HTERT RPE-1 (cell line): Measurements from ENCODE around the gene NEK10.
"Not testable (repeated sequence)": the region's sequence is repeated elsewhere in the genome, so short reads cannot be mapped to it uniquely, and the experiment has no call there.

Experiments used
- in situ Hi-C: fragments of 300-500 bp; cut with MboI; formaldehyde crosslinking; loops from 4 replicates; pipeline ENCODE4 v1.14.3; 2020; ENCODE audit warnings: low sequenced_read_pairs

Gene NEK10

GRCh38 chr3:27368831-27369607, at the start of gene NEK10:
TSS of gene NEK10 (minus strand) at chr3:27369383. CDS start at chr3:27352882, 16,501 bp downstream.
- in situ Hi-C loops: no loop called here

- in situ Hi-C loops: no loop called here
Observed at GRCh38 chr3:27415202-27415601, 46.0 kb upstream of the NEK10 start.

- in situ Hi-C loops: no loop called here
Observed at GRCh38 chr3:27392950-27393679, 23.9 kb upstream of the NEK10 start.

GRCh38 chr3:27392414-27392813, 23.2 kb upstream of the NEK10 start:
- in situ Hi-C loops: not testable (repeated sequence)

- in situ Hi-C loops: no loop called here
Observed at GRCh38 chr3:27391796-27392195, 22.6 kb upstream of the NEK10 start.

- in situ Hi-C loops: no loop called here
Observed at GRCh38 chr3:27387625-27388024, 18.4 kb upstream of the NEK10 start.

GRCh38 chr3:27385504-27385903, 16.3 kb upstream of the NEK10 start:
- in situ Hi-C loops: no loop called here

- in situ Hi-C loops: no loop called here
Observed at GRCh38 chr3:27384191-27384590, 15.0 kb upstream of the NEK10 start.

- in situ Hi-C loops: no loop called here
Observed at GRCh38 chr3:27380433-27381357, 11.5 kb upstream of the NEK10 start.

GRCh38 chr3:27378331-27378730, 9.1 kb upstream of the NEK10 start:
- in situ Hi-C loops: no loop called here

GRCh38 chr3:27376109-27376772, 7.1 kb upstream of the NEK10 start:
- in situ Hi-C loops: no loop called here

- in situ Hi-C loops: no loop called here
Observed at GRCh38 chr3:27366062-27366591, 3.1 kb downstream of the NEK10 start.

- in situ Hi-C loops: no loop called here
Observed at GRCh38 chr3:27360113-27361078, 8.8 kb downstream of the NEK10 start.

- in situ Hi-C loops: no loop called here
Observed at GRCh38 chr3:27358372-27358771, 10.8 kb downstream of the NEK10 start.

GRCh38 chr3:27357665-27358258, 11.4 kb downstream of the NEK10 start:
- in situ Hi-C loops: no loop called here

GRCh38 chr3:27356976-27357375, 12.2 kb downstream of the NEK10 start:
- in situ Hi-C loops: no loop called here

- in situ Hi-C loops: no loop called here
Observed at GRCh38 chr3:27354588-27355203, 14.5 kb downstream of the NEK10 start.

- in situ Hi-C loops: no loop called here
Observed at GRCh38 chr3:27354161-27354560, 15.0 kb downstream of the NEK10 start.
